HUES6 (cell line): ENCODE data around the gene WNT1.
A peak's percentile ranks its signal among the peaks of the same experiment; 100 is the strongest.

Experiments
- H3K27ac ChIP-seq: 2 replicates; pipeline ENCODE4 v1.7.0; 2013; ENCODE audit warnings: low read depth, mild to moderate bottlenecking, low read length, inconsistent platforms
- H3K27me3 ChIP-seq: 2 replicates; pipeline ENCODE4 v1.6.1; 2013; ENCODE audit warnings: low read length; ENCODE audit not compliant: control insufficient read depth, insufficient read depth
- H3K36me3 ChIP-seq: 2 replicates; pipeline ENCODE4 v1.6.1; 2013; ENCODE audit warnings: low read length; ENCODE audit not compliant: control insufficient read depth, insufficient read depth
- H3K4me1 ChIP-seq: 2 replicates; pipeline ENCODE4 v1.6.1; 2013; ENCODE audit warnings: low read length; ENCODE audit not compliant: control insufficient read depth, insufficient read depth
- H3K4me3 ChIP-seq: 2 replicates; pipeline ENCODE4 v1.5.1; 2013; ENCODE audit warnings: low read depth, low read length
- H3K9ac ChIP-seq: one replicate; pipeline ENCODE4 v1.6.1; 2013; ENCODE audit warnings: mild to moderate bottlenecking, low read length
- H3K9me3 ChIP-seq: 2 replicates; pipeline ENCODE4 v1.6.1; 2013; ENCODE audit warnings: low read depth, low read length; ENCODE audit not compliant: control insufficient read depth, insufficient read depth

Gene WNT1

DNA sequence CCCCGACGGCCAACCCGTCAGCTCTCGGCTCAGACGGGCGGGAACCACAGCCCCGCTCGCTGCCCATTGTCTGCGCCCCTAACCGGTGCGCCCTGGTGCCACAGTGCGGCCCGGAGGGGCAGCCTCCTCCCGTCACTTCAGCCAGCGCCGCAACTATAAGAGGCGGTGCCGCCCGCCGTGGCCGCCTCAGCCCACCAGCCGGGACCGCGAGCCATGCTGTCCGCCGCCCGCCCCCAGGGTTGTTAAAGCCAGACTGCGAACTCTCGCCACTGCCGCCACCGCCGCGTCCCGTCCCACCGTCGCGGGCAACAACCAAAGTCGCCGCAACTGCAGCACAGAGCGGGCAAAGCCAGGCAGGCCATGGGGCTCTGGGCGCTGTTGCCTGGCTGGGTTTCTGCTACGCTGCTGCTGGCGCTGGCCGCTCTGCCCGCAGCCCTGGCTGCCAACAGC lies at the start of gene WNT1:
WNT1 (plus strand) TSS at position 32 of the 450 bp plus-strand sequence; CDS start at position 361, 329 bp downstream.
- Histone ChIP-seq H3K9ac (no peak within 1 kb of the TSS), H3K4me3 (peak within 1 kb of the TSS; percentile 65), H3K9me3 (no peaks in the 10 kb centered on the region), H3K36me3 (no peaks in the 10 kb centered on the region), H3K27me3 (peaks cover 97% of the 10 kb centered on the region), H3K27ac (no peak within 1 kb of the TSS), H3K4me1 (peaks cover 30% of the 10 kb centered on the region)

DNA sequence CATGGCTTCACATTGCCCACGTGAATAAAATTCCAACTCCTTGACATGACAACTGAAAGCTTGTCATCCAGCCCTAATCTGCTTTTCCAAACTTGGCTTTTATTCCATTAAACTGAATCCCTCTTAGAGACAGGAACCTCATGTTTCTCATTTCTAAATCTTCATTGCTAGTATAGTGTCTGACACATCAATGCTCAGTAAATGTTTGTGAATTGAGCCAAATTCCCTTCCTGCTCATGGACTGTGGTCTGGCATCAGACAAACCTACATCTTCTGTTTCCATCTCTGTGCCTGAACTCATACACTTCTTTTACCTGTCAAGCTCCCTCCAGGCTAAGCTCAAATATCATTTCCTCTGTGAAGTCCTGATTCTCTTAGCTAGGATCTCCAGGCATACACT lies 48.6 kb upstream of the WNT1 start:
- no peaks in the 10 kb centered on the region for H3K27me3 ChIP-seq
- no peak overlapping the region for H3K9ac ChIP-seq
- H3K27ac ChIP-seq = no peak overlapping the region
- H3K4me1 ChIP-seq = no peaks in the 10 kb centered on the region; the same call in 1 of the 2 replicates
- H3K36me3 ChIP-seq = peaks cover 65% of the 10 kb centered on the region
- no peak overlapping the region for H3K4me3 ChIP-seq
- H3K9me3 ChIP-seq = no peaks in the 10 kb centered on the region

DNA sequence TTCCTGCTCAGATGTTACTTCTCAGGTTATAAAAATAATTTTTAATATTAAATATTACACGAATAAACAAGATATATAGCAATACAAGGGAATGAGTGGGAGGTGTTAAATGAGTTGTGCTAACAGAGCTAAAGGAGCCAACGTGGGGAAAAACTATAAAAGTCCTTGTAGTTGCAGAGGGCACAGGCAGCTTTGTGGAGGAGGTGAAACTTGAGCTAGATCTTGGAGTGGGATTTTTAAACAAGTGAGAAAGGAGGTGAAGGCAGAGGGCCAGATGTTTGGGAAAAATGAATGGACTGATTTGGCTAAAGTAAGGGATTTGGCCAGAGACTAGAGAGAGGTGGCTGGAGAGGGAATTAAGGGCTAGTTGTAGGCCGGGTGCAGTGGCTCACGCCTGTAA lies 47.6 kb upstream of the WNT1 start:
- Histone ChIP-seq H3K4me3 (no peak overlapping the region), H3K9me3 (no peaks in the 10 kb centered on the region), H3K27ac (no peak overlapping the region), H3K27me3 (no peaks in the 10 kb centered on the region), H3K4me1 (no peaks in the 10 kb centered on the region; the same call in 1 of the 2 replicates), H3K36me3 (peaks cover 70% of the 10 kb centered on the region), H3K9ac (no peak overlapping the region)

DNA sequence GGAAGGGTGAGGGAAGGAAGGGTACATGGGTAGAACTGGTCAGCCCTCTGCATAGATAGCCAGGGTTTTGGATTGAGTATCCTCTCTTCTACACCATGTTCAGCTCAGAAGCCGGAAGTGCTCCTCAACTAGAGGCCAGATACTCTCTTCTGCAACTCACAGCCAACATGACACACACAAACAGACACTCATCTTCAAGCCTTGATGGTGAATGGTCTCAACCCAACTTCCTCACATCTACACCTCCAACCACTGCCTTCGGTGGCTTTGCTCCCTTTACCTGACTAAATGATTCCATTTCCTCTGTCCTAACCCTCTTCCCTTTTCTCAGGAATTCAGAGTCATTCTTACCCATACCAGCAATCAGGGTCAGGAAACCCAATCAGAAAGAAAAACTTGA lies 45.2 kb upstream of the WNT1 start:
- H3K36me3 ChIP-seq = peaks cover 78% of the 10 kb centered on the region
- H3K27ac ChIP-seq = no peak overlapping the region
- H3K9ac ChIP-seq = no peak overlapping the region
- H3K4me1 ChIP-seq = no peaks in the 10 kb centered on the region
- H3K4me3 ChIP-seq = no peak overlapping the region
- H3K27me3 ChIP-seq = no peaks in the 10 kb centered on the region
- no peaks in the 10 kb centered on the region for H3K9me3 ChIP-seq

DNA sequence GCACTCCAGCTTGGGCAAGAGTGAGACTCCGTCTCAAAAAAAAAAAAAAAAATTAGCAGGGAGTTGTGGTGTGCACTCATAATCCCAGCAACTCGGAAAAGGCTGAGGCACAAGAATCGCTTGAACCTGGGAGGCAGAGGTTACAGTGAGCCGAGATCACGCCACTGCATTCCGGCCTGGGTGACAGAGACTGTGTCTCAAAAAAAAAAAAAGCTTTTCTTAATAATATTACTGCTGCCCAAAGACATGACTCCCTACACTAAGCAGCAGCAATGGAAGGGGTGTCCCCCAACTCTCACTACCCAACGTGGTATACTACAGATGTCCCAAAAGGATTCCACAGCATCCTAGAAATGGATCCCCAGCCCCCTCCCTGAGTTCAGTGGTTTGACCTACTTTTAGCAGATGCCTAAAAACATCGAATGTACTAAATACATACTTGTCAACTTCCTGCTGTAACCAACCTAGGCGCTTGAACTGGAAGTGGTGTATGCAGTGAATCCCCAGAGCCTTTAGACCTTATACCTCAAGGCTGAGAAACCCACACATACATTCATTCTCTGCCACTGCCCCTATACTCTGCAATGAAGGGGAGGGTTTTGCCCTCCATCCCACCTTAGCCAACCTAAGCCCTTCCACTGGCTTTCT lies 44.3 kb upstream of the WNT1 start:
- Histone ChIP-seq H3K27ac (no peak overlapping the region), H3K9ac (no peak overlapping the region), H3K4me3 (no peak overlapping the region), H3K9me3 (no peaks in the 10 kb centered on the region), H3K4me1 (no peaks in the 10 kb centered on the region), H3K27me3 (no peaks in the 10 kb centered on the region), H3K36me3 (peaks cover 86% of the 10 kb centered on the region)

DNA sequence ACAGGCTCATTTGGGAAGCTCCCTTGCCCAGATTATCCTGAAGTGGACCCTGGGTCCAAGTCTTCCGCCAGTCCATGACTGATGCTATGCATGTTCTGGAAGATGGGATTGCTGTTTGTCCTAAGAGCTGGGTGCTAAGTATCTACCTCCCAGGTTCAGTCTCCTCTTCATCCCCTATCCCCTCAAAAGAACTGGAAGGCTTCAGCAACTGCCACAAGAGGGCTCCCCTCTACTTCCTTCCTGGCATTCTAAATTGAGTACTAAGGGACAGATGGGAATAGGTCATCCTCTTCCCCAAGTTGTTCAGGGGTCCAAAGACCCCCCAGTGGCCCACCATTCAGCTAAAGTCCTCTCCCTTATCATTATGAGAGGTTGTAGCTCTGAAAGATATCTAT lies 43.8 kb upstream of the WNT1 start:
- H3K4me3 ChIP-seq = no peak overlapping the region
- no peaks in the 10 kb centered on the region for H3K27me3 ChIP-seq
- H3K9me3 ChIP-seq = no peaks in the 10 kb centered on the region
- H3K36me3 ChIP-seq = peaks cover 88% of the 10 kb centered on the region
- H3K4me1 ChIP-seq = no peaks in the 10 kb centered on the region
- no peak overlapping the region for H3K9ac ChIP-seq
- H3K27ac ChIP-seq = no peak overlapping the region

DNA sequence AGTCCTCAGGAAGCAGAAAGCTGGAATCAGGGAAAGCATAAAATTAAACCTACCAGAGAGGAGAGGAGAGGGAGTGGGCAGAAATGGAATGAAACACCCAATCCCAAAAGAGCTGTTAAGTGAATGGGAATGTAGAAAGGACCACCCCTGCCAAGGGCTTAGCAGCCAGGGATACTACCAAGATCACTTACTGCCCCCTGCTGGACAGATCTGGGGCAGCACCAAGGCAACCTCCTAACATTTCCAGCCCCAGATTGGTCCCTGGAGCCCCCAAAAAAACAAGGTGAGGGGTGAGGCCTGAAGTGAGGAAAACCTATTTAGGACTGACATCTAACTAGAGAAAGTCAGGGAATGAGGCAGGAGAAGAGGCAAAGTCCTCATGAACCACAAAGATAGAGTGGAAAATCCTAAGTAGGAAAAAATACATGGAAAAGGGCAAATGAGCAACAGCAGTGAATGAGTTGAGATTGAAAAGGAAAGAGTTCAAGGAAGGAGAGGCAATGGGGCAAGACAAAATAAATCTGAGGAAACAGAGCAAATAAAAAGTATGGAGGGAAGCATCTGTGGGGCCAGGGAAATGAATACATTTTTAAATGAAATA lies 41.6 kb upstream of the WNT1 start:
- no peak overlapping the region for H3K27ac ChIP-seq
- H3K36me3 ChIP-seq = peaks cover 89% of the 10 kb centered on the region

DNA sequence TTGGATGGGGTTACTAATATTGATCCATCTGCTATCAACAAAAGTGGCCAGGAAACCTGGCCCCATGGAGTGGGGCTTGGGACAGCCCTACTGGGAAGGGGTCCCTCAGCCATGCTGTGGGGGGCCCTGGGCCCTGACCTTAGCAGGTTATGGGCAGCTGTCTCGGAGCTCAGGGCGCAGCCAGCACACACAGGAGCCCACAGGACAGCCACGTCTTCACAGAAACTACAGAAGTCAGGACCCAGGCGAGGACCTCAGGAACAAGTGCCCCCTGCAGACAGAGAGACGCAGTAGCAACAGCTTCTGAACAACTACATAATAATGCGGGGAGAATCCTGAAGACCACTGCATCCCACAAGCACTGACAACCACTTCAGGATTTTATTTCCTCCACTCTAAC lies 41.0 kb upstream of the WNT1 start:
- Histone ChIP-seq H3K36me3 (peaks cover 89% of the 10 kb centered on the region), H3K27ac (no peak overlapping the region), H3K4me1 (no peaks in the 10 kb centered on the region), H3K27me3 (no peaks in the 10 kb centered on the region), H3K9ac (no peak overlapping the region), H3K4me3 (no peak overlapping the region), H3K9me3 (no peaks in the 10 kb centered on the region)

More for the DNA sequence above, 41.6 kb upstream of the WNT1 start:
- Histone ChIP-seq H3K4me1 (no peaks in the 10 kb centered on the region), H3K9ac (no peak overlapping the region), H3K27me3 (no peaks in the 10 kb centered on the region), H3K9me3 (no peaks in the 10 kb centered on the region), H3K4me3 (no peak overlapping the region)

DNA sequence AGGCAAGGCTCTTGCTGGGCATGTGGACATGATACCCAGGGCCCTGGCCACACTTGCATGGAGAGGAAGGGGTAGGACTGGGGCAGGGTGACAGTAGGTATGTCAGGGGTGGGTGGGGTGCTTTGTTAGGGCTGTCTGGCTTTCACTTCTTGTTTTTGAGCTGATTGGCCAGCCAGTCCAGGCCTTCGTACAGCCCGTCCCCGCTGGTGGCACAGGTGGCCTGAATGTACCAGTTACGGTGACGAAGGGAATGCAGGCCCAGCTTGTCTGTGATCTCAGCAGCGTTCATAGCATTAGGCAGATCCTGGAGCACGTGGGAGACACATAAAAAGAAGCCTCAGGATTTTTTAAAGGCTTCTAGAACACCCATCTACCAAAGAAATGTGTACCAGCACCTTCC lies 39.3 kb upstream of the WNT1 start:
- H3K9ac ChIP-seq = no peak overlapping the region
- H3K4me1 ChIP-seq = no peaks in the 10 kb centered on the region; the same call in 1 of the 2 replicates
- H3K4me3 ChIP-seq = no peak overlapping the region
- no peaks in the 10 kb centered on the region for H3K9me3 ChIP-seq
- H3K36me3 ChIP-seq = peaks cover 79% of the 10 kb centered on the region
- no peaks in the 10 kb centered on the region for H3K27me3 ChIP-seq
- no peak overlapping the region for H3K27ac ChIP-seq

DNA sequence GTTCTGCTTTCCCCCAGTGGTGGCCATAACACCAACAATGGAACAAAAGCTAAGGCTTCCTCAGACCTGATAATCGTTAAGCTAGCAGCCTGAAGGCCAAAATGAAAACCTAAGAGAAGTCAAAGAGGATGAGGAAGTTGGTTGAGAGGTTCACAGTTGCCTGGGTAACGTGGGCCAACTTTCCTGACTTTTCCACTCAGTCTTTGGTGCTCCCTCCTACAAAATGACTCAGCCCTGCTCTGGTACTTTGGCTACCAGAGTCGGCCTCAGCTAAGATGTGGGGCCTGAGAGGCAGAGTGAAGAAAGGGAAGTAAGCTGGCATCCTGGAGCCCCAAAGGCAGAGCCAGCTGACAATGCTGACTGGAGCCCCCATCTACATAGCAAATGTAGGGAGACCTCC lies 37.9 kb upstream of the WNT1 start:
- Histone ChIP-seq H3K27ac (no peak overlapping the region), H3K4me1 (no peaks in the 10 kb centered on the region; the same call in 1 of the 2 replicates), H3K9me3 (no peaks in the 10 kb centered on the region), H3K4me3 (no peak overlapping the region), H3K9ac (no peak overlapping the region), H3K36me3 (peaks cover 69% of the 10 kb centered on the region), H3K27me3 (no peaks in the 10 kb centered on the region)

DNA sequence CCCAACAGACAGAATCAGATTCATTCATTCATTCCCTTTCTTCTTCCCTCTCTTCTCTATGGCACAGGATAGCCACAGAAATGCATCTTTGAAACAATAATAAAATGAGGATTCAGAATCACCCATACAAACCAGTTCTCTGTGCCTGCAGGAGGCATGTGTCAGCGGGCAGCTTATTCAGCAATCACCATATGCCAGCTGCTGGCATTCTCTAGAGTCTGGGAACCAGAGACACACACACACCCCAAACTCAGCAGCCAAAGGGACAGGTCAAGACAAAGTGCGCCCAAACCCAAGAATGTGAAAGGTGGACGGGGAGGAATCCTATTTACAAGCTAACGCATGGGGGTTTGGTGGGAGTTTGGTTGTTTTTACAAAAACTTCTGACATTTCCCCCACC lies 34.9 kb upstream of the WNT1 start:
- Histone ChIP-seq H3K4me3 (no peak overlapping the region), H3K9ac (no peak overlapping the region), H3K36me3 (peaks cover 47% of the 10 kb centered on the region), H3K9me3 (no peaks in the 10 kb centered on the region), H3K27me3 (no peaks in the 10 kb centered on the region), H3K4me1 (peaks cover 6% of the 10 kb centered on the region; the same call in 1 of the 2 replicates), H3K27ac (no peak overlapping the region)
